Loucy (cell line): ENCODE results near the gene SMCO2.

Source experiments
- H2AFZ ChIP-seq: fragments of 200-600 bp; sonication (generic); 2 replicates; pipeline ENCODE4 v1.6.0; 2016; ENCODE audit warnings: antibody characterized with exemption, mild to moderate bottlenecking, low read length, moderate library complexity
- H3F3A ChIP-seq: fragments of 200-600 bp; 2 replicates; pipeline ENCODE4 v1.6.0; 2016; ENCODE audit warnings: antibody characterized with exemption, low read depth, mild to moderate bottlenecking
- H3K27me3 ChIP-seq: fragments of 200-600 bp; sonication (generic); 2 replicates; pipeline ENCODE4 v1.6.1; 2014; ENCODE audit warnings: low read length, mild to moderate bottlenecking; ENCODE audit not compliant: insufficient read depth, poor library complexity, severe bottlenecking
- H3K36me3 ChIP-seq: fragments of 200-600 bp; sonication (generic); 2 replicates; pipeline ENCODE4 v1.6.1; 2016; ENCODE audit warnings: low read length; ENCODE audit not compliant: insufficient read depth
- H3K4me1 ChIP-seq: fragments of 200-600 bp; sonication (generic); 2 replicates; pipeline ENCODE4 v1.5.1; 2014; ENCODE audit warnings: low read length, mild to moderate bottlenecking; ENCODE audit not compliant: insufficient read depth, poor library complexity, severe bottlenecking
- H3K4me2 ChIP-seq: fragments of 200-600 bp; sonication (generic); 2 replicates; pipeline ENCODE4 v1.6.0; 2014; ENCODE audit warnings: antibody characterized with exemption, low read length, low read depth, mild to moderate bottlenecking; ENCODE audit not compliant: poor library complexity, severe bottlenecking
- H3K4me3 ChIP-seq: fragments of 200-600 bp; sonication (generic); 2 replicates; pipeline ENCODE4 v1.5.1; 2014; ENCODE audit warnings: low read length, mild to moderate bottlenecking, mixed read lengths; ENCODE audit not compliant: poor library complexity, severe bottlenecking
- H3K79me2 ChIP-seq: fragments of 200-600 bp; sonication (generic); 2 replicates; pipeline ENCODE4 v1.6.1; 2014; ENCODE audit warnings: low read length; ENCODE audit not compliant: insufficient read depth
- H3K9ac ChIP-seq: fragments of 200-600 bp; sonication (generic); 2 replicates; pipeline ENCODE4 v1.6.0; 2014; ENCODE audit warnings: mild to moderate bottlenecking, low read depth, low read length, moderate library complexity; ENCODE audit not compliant: poor library complexity, severe bottlenecking
- H3K9me2 ChIP-seq: fragments of 200-600 bp; sonication (generic); replicated peaks from 2 replicates; pipeline ENCODE4 v1.6.1; 2016; ENCODE audit warnings: low read depth, low read length, mixed read lengths
- H3K9me3 ChIP-seq: fragments of 200-600 bp; sonication (generic); 2 replicates; pipeline ENCODE4 v1.6.1; 2014; ENCODE audit warnings: mild to moderate bottlenecking, antibody characterized with exemption, low read length, low read depth; ENCODE audit not compliant: insufficient read depth
- H4K20me1 ChIP-seq: fragments of 200-600 bp; sonication (generic); 2 replicates; pipeline ENCODE4 v1.6.0; 2014; ENCODE audit warnings: antibody characterized with exemption, low read length, mild to moderate bottlenecking; ENCODE audit not compliant: insufficient read depth, poor library complexity, severe bottlenecking
- CTCF ChIP-seq: fragments of 200-600 bp; sonication (generic); conservative IDR thresholded peaks from 2 replicates; pipeline ENCODE4 v1.5.1; 2014; ENCODE audit warnings: mild to moderate bottlenecking, antibody characterized with exemption, low read length
- EZH2phosphoT487 ChIP-seq: fragments of 200-600 bp; IDR thresholded peaks from 2 replicates; pipeline ENCODE4 v1.6.1; 2018; ENCODE audit warnings: antibody characterized with exemption, mild to moderate bottlenecking, moderate library complexity, borderline replicate concordance

The SMCO2 gene

GRCh38 chr12:27521981-27522380, 75.4 kb downstream of the SMCO2 start:
- no peak overlapping the region for H3K4me2 ChIP-seq
- H3K27me3 ChIP-seq: no peaks in the 10 kb centered on the region
- no peaks in the 10 kb centered on the region for H3K36me3 ChIP-seq
- no peaks in the 10 kb centered on the region for H3K9me3 ChIP-seq
- no peaks in the 10 kb centered on the region for H3F3A ChIP-seq
- peaks cover 17% of the 10 kb centered on the region for H3K79me2 ChIP-seq
- TF ChIP-seq EZH2phosphoT487 (no peak), CTCF (no peak)
- no peaks in the 10 kb centered on the region for H4K20me1 ChIP-seq
- peaks cover 24% of the 10 kb centered on the region for H3K4me1 ChIP-seq
- no peak overlapping the region for H3K9ac ChIP-seq
- H3K4me3 ChIP-seq: no peak overlapping the region
- no peaks in the 10 kb centered on the region for H3K9me2 ChIP-seq
- no peak overlapping the region for H2AFZ ChIP-seq

GRCh38 chr12:27523305-27523641, 76.7 kb downstream of the SMCO2 start:
- no peaks in the 10 kb centered on the region for H3K36me3 ChIP-seq
- H3K27me3 ChIP-seq: no peaks in the 10 kb centered on the region
- H3K9ac ChIP-seq: peak overlapping the region; percentile 80
- peaks cover 29% of the 10 kb centered on the region for H3K4me1 ChIP-seq
- no peaks in the 10 kb centered on the region for H3F3A ChIP-seq
- H3K4me2 ChIP-seq: peak overlapping the region; percentile 71
- H3K9me3 ChIP-seq: no peaks in the 10 kb centered on the region
- H3K4me3 ChIP-seq: peak overlapping the region; percentile 84
- no peak for TF ChIP-seq EZH2phosphoT487
- no peak for TF ChIP-seq CTCF
- no peaks in the 10 kb centered on the region for H4K20me1 ChIP-seq
- peak overlapping the region; percentile 94 for H2AFZ ChIP-seq
- no peaks in the 10 kb centered on the region for H3K9me2 ChIP-seq
- H3K79me2 ChIP-seq: peaks cover 26% of the 10 kb centered on the region

GRCh38 chr12:27523642-27524493, 77.3 kb downstream of the SMCO2 start, which contains the start of gene PPFIBP1:
Gene PPFIBP1, plus strand, starts transcription at chr12:27524206. Its CDS starts 109,191 bp downstream, at chr12:27633397.
- H4K20me1 ChIP-seq: no peaks in the 10 kb centered on the region
- H3K4me2 ChIP-seq: peak within 1 kb of the TSS; percentile 71
- peak within 1 kb of the TSS; percentile 84 for H3K4me3 ChIP-seq
- peak within 1 kb of the TSS; percentile 80 for H3K9ac ChIP-seq
- TF ChIP-seq EZH2phosphoT487 (no peak), CTCF (peak; percentile 14; the same call in 1 of the 2 replicates)
- no peaks in the 10 kb centered on the region for H3K9me2 ChIP-seq
- no peaks in the 10 kb centered on the region for H3K27me3 ChIP-seq
- no peaks in the 10 kb centered on the region for H3K36me3 ChIP-seq
- H3K9me3 ChIP-seq: no peaks in the 10 kb centered on the region
- peak within 1 kb of the TSS; percentile 94 for H2AFZ ChIP-seq
- no peaks in the 10 kb centered on the region for H3F3A ChIP-seq
- peaks cover 30% of the 10 kb centered on the region for H3K4me1 ChIP-seq
- H3K79me2 ChIP-seq: peaks cover 29% of the 10 kb centered on the region
